Activated naive CD8-positive, alpha-beta T cell treated with anti-CD3 and anti-CD28 coated beads, Interleukin-2, amount 10 ng/mL, durations not matched to agents 7 days and 5 days (primary cell): ENCODE results near the gene ZNF493. TPM values are rescaled to one million over a fixed set of nuclear protein-coding genes. Genes with fewer than 3 reads are reported as not detected.

Experiments used
- ATAC-seq: fragments of 150-1000 bp; cut with Tn5 transposase; one replicate; pipeline ENCODE4 v1.10.0; 2021; ENCODE audit warnings: low read depth, moderate library complexity
- POLR2A ChIA-PET: fragments of 350-600 bp; sonication (Branson Sonifier 250); formaldehyde crosslinking; loops from one replicate; lab custom pipeline; 2021; ENCODE audit warnings: antibody characterized with exemption; lab: Charles Lee
- DNase-seq: peaks from one replicate; pipeline ENCODE4 v3.0.0; 2021
- H3K27ac Mint-ChIP-seq: one replicate; pipeline ENCODE4 v1.8.0; 2022; ENCODE audit warnings: mild to moderate bottlenecking, mixed read lengths
- H3K27me3 Mint-ChIP-seq: one replicate; pipeline ENCODE4 v1.8.0; 2022; ENCODE audit warnings: mild to moderate bottlenecking, moderate library complexity, mixed read lengths
- H3K36me3 Mint-ChIP-seq: one replicate; pipeline ENCODE4 v1.8.0; 2021; ENCODE audit warnings: mild to moderate bottlenecking, mixed read lengths
- H3K4me1 Mint-ChIP-seq: one replicate; pipeline ENCODE4 v1.8.0; 2021; ENCODE audit warnings: mixed read lengths
- H3K4me3 Mint-ChIP-seq: one replicate; pipeline ENCODE4 v1.8.0; 2022; ENCODE audit warnings: mild to moderate bottlenecking, moderate library complexity, mixed read lengths
- H3K9me3 Mint-ChIP-seq: one replicate; pipeline ENCODE4 v1.8.0; 2021; ENCODE audit warnings: mixed read lengths
- total RNA-seq, 2 experiments: library from RNA; stranded (reverse); gene quantifications; one replicate each; pipeline ENCODE4 v1.2.3, GENCODE V29; 2021

The ZNF493 gene
- total RNA-seq, 2 experiments from 2014 or later: 34.5 to 39.4 TPM

- POLR2A ChIA-PET: no interaction called here
- peaks cover 15% of the 10 kb centered on the region for H3K9me3 Mint-ChIP-seq
- ATAC-seq: no peak
- DNase-seq: no peak
- no peak overlapping the region for H3K27ac Mint-ChIP-seq
- H3K36me3 Mint-ChIP-seq: peaks cover 3% of the 10 kb centered on the region
- H3K27me3 Mint-ChIP-seq: no peaks in the 10 kb centered on the region
- no peak overlapping the region for H3K4me3 Mint-ChIP-seq
- H3K4me1 Mint-ChIP-seq: no peaks in the 10 kb centered on the region
Observed at GRCh38 chr19:21432590-21432989, 35.7 kb downstream of the ZNF493 start.

GRCh38 chr19:21434516-21434915 lies 37.6 kb downstream of the ZNF493 start:
- peaks cover 5% of the 10 kb centered on the region for H3K36me3 Mint-ChIP-seq
- no peak overlapping the region for H3K27ac Mint-ChIP-seq
- no peaks in the 10 kb centered on the region for H3K27me3 Mint-ChIP-seq
- H3K4me1 Mint-ChIP-seq: no peaks in the 10 kb centered on the region
- POLR2A ChIA-PET: no interaction called here
- DNase-seq (no peak), ATAC-seq (no peak)
- peaks cover 23% of the 10 kb centered on the region for H3K9me3 Mint-ChIP-seq
- no peak overlapping the region for H3K4me3 Mint-ChIP-seq

- POLR2A ChIA-PET: interaction anchor here (0.6 kb wide), 1 partner anchor 271 kb away, joined by 3 read pairs; no protein-coding TSS in a partner anchor
- ATAC-seq (no peak), DNase-seq (no peak)
- Mint-ChIP-seq H3K9me3 (peaks cover 26% of the 10 kb centered on the region), H3K4me1 (no peaks in the 10 kb centered on the region), H3K36me3 (peaks cover 5% of the 10 kb centered on the region), H3K4me3 (no peak overlapping the region), H3K27me3 (no peaks in the 10 kb centered on the region), H3K27ac (no peak overlapping the region)
Observed at GRCh38 chr19:21434967-21435544, 38.1 kb downstream of the ZNF493 start.

GRCh38 chr19:21439201-21439751 lies 42.3 kb downstream of the ZNF493 start:
- peaks cover 2% of the 10 kb centered on the region for H3K36me3 Mint-ChIP-seq
- H3K4me1 Mint-ChIP-seq: no peaks in the 10 kb centered on the region
- H3K27me3 Mint-ChIP-seq: no peaks in the 10 kb centered on the region
- POLR2A ChIA-PET: no interaction called here
- peaks cover 23% of the 10 kb centered on the region for H3K9me3 Mint-ChIP-seq
- ATAC-seq (no peak), DNase-seq (no peak)
- H3K27ac Mint-ChIP-seq: no peak overlapping the region
- no peak overlapping the region for H3K4me3 Mint-ChIP-seq

- H3K27ac Mint-ChIP-seq: no peak overlapping the region
- ATAC-seq: no peak
- H3K9me3 Mint-ChIP-seq: peaks cover 25% of the 10 kb centered on the region
Observed at GRCh38 chr19:21440321-21440720, 43.4 kb downstream of the ZNF493 start.

GRCh38 chr19:21451187-21451586 lies 54.3 kb downstream of the ZNF493 start:
- POLR2A ChIA-PET: no interaction called here
- H3K9me3 Mint-ChIP-seq: peaks cover 20% of the 10 kb centered on the region
- no peak for ATAC-seq
- no peaks in the 10 kb centered on the region for H3K4me1 Mint-ChIP-seq
- no peak overlapping the region for H3K4me3 Mint-ChIP-seq
- H3K36me3 Mint-ChIP-seq: peaks cover 24% of the 10 kb centered on the region
- DNase-seq: no peak
- H3K27me3 Mint-ChIP-seq: no peaks in the 10 kb centered on the region
- H3K27ac Mint-ChIP-seq: no peak overlapping the region

More at GRCh38 chr19:21440321-21440720, 43.4 kb downstream of the ZNF493 start:
- Mint-ChIP-seq H3K4me1 (no peaks in the 10 kb centered on the region), H3K27me3 (no peaks in the 10 kb centered on the region), H3K36me3 (peaks cover 2% of the 10 kb centered on the region), H3K4me3 (no peak overlapping the region)
- DNase-seq: no peak
- POLR2A ChIA-PET: no interaction called here

- Mint-ChIP-seq H3K4me3 (no peak overlapping the region), H3K27ac (no peak overlapping the region), H3K4me1 (no peaks in the 10 kb centered on the region), H3K27me3 (no peaks in the 10 kb centered on the region), H3K9me3 (peaks cover 14% of the 10 kb centered on the region), H3K36me3 (peaks cover 21% of the 10 kb centered on the region)
- ATAC-seq (no peak), DNase-seq (no peak)
- POLR2A ChIA-PET: no interaction called here
Observed at GRCh38 chr19:21454901-21455300, 58.0 kb downstream of the ZNF493 start.

GRCh38 chr19:21460686-21461085 lies 63.8 kb downstream of the ZNF493 start:
- Mint-ChIP-seq H3K4me1 (peaks cover 4% of the 10 kb centered on the region), H3K27me3 (peaks cover 3% of the 10 kb centered on the region), H3K36me3 (peaks cover 10% of the 10 kb centered on the region), H3K9me3 (peaks cover 15% of the 10 kb centered on the region), H3K4me3 (no peak overlapping the region), H3K27ac (no peak overlapping the region)
- DNase-seq: no peak
- ATAC-seq: no peak
- POLR2A ChIA-PET: no interaction called here

- ATAC-seq (no peak), DNase-seq (no peak)
- peaks cover 11% of the 10 kb centered on the region for H3K9me3 Mint-ChIP-seq
- peaks cover 3% of the 10 kb centered on the region for H3K27me3 Mint-ChIP-seq
- POLR2A ChIA-PET: interaction anchor here (1.9 kb wide), 1 partner anchor 65 kb away, joined by 11 read pairs; the partner anchor contains the start of gene ZNF493
- H3K4me1 Mint-ChIP-seq: peaks cover 4% of the 10 kb centered on the region
- H3K36me3 Mint-ChIP-seq: peaks cover 10% of the 10 kb centered on the region
- no peak overlapping the region for H3K4me3 Mint-ChIP-seq
- H3K27ac Mint-ChIP-seq: no peak overlapping the region
Observed at GRCh38 chr19:21462540-21462939, 65.6 kb downstream of the ZNF493 start.

GRCh38 chr19:21463449-21464105 lies 66.6 kb downstream of the ZNF493 start:
- Mint-ChIP-seq H3K36me3 (peaks cover 10% of the 10 kb centered on the region), H3K4me3 (peak overlapping the region; percentile 92), H3K27ac (peak overlapping the region; percentile 90), H3K27me3 (peaks cover 3% of the 10 kb centered on the region), H3K4me1 (peaks cover 4% of the 10 kb centered on the region), H3K9me3 (peaks cover 13% of the 10 kb centered on the region)
- DNase-seq (peak; percentile 51), ATAC-seq (peak; percentile 97)
- POLR2A ChIA-PET: interaction anchor here (0.6 to 1.9 kb wide), 4 partner anchors 10 to 135 kb away, joined by 4 to 11 read pairs (median 6); partner anchors contain the start of gene ZNF493

- Mint-ChIP-seq H3K4me3 (no peak overlapping the region), H3K27me3 (peaks cover 3% of the 10 kb centered on the region), H3K4me1 (peaks cover 4% of the 10 kb centered on the region), H3K36me3 (peaks cover 4% of the 10 kb centered on the region), H3K27ac (no peak overlapping the region), H3K9me3 (peaks cover 10% of the 10 kb centered on the region)
- no peak for ATAC-seq
- POLR2A ChIA-PET: interaction anchor here (0.6 to 1.0 kb wide), 2 partner anchors 8 to 19 kb away, joined by 3 to 4 read pairs; no protein-coding TSS in a partner anchor
- no peak for DNase-seq
Observed at GRCh38 chr19:21466627-21467026, 69.7 kb downstream of the ZNF493 start.

- peaks cover 10% of the 10 kb centered on the region for H3K9me3 Mint-ChIP-seq
- H3K4me3 Mint-ChIP-seq: no peak overlapping the region
- H3K36me3 Mint-ChIP-seq: peaks cover 1% of the 10 kb centered on the region
- no peak for ATAC-seq
- H3K27ac Mint-ChIP-seq: no peak overlapping the region
- POLR2A ChIA-PET: no interaction called here
- H3K27me3 Mint-ChIP-seq: peaks cover under 1% of the 10 kb centered on the region
- DNase-seq: no peak
- peaks cover under 1% of the 10 kb centered on the region for H3K4me1 Mint-ChIP-seq
Observed at GRCh38 chr19:21468791-21469190, 71.9 kb downstream of the ZNF493 start.

GRCh38 chr19:21472507-21472906 lies 75.6 kb downstream of the ZNF493 start:
- H3K4me3 Mint-ChIP-seq: no peak overlapping the region
- no peak for DNase-seq
- no peak for ATAC-seq
- H3K27me3 Mint-ChIP-seq: no peaks in the 10 kb centered on the region
- POLR2A ChIA-PET: no interaction called here
- no peak overlapping the region for H3K27ac Mint-ChIP-seq
- H3K9me3 Mint-ChIP-seq: peaks cover 13% of the 10 kb centered on the region
- H3K4me1 Mint-ChIP-seq: no peaks in the 10 kb centered on the region
- no peaks in the 10 kb centered on the region for H3K36me3 Mint-ChIP-seq
